Inferior parietal cortex (tissue), 1 donor: Measurements from ENCODE around the gene MYO7A.

ENCODE experiments used
- DNase-seq: peaks from one replicate; pipeline ENCODE4 v3.0.0-alpha.2; 2016; ENCODE audit errors: extremely low spot score

Gene MYO7A

DNA sequence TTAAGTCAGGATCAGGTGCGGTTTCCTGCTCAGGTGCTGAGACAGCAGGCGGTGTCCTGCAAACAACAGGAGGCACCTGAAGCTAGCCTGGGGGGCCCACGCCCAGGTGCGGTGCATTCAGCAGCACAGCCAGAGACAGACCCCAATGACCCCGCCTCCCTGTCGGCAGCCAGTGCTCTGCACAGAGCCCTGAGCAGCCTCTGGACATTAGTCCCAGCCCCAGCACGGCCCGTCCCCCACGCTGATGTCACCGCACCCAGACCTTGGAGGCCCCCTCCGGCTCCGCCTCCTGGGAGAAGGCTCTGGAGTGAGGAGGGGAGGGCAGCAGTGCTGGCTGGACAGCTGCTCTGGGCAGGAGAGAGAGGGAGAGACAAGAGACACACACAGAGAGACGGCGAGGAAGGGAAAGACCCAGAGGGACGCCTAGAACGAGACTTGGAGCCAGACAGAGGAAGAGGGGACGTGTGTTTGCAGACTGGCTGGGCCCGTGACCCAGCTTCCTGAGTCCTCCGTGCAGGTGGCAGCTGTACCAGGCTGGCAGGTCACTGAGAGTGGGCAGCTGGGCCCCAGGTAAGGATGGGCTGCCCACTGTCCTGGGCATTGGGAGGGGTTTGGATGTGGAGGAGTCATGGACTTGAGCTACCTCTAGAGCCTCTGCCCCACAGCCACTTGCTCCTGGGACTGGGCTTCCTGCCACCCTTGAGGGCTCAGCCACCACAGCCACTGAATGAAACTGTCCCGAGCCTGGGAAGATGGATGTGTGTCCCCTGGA, at the start of gene MYO7A:
MYO7A (plus strand) TSS at position 327 of the 772 bp plus-strand sequence. CDS start 2,389 bp downstream, outside the sequence.
- DNase-seq, result no peak

DNA sequence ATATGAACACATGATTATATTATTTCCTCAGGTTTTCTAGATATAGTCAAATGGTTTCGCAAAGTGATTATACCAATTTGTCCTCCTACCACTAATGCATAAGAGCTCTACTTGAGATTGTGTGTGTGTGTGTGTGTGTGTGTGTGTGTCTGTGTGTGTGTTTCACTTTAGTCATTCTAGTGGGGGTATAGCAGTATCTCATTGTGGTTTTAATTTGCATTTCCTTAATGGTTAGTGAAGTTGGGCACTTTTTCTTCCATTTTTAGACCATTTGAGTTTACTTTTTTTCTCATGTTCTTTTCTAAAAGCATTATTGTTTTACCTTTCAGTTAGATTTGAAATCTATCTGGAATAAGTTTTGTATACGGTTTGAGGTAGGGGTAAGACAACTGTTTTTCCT, 48.4 kb upstream of the MYO7A start:
- no peak for DNase-seq

DNA sequence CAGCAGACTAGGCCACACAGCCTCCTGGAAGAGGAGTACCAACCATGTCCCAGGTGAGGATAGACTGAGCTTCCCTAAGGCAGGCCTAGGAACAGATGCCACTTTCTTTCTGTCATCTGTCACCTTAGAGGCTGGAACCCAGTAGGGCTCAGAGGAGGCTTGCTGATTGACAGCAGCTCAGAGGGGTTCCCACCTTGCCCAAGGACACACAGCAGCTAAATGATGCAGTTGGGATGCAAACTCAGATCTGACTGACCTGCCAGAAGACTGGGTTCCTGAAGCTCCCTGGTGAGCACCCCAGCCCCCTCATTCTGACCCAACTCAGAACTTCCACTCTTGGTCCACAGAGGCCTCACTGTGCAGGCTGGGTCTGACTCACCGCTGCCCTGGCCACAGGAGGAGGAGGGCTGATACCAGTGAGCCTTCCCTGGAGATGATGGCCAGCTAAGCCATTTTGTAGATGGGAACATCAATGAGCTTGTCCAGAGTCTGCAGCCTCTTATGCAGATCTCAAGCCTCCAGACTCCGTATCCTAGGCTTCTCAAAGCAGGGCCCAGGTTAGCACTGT, 47.3 kb upstream of the MYO7A start:
- no peak for DNase-seq

DNA sequence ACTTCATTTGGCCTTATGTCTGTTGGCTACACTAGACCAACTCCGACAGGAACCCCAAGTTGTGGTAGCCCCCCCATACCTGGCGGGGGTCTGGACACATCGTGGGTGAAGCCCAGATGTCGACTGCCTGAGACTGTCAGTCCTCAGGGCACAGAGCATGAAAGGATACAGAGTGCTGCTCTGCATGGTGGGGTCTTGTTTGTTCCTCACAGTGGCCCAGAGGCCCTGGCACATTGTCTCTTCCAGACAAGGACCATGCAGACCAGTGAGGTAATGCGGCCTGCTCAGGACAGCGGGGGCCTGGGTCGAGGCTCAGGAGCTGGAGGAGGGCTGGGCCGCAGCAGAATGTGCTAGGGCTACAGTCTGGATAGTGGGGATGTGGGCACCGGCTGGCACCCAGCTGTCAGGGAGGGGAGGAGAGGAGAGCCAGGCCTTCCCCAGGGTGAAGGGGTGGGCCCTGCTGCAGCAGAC, 46.6 kb upstream of the MYO7A start:
- no peak for DNase-seq

DNA sequence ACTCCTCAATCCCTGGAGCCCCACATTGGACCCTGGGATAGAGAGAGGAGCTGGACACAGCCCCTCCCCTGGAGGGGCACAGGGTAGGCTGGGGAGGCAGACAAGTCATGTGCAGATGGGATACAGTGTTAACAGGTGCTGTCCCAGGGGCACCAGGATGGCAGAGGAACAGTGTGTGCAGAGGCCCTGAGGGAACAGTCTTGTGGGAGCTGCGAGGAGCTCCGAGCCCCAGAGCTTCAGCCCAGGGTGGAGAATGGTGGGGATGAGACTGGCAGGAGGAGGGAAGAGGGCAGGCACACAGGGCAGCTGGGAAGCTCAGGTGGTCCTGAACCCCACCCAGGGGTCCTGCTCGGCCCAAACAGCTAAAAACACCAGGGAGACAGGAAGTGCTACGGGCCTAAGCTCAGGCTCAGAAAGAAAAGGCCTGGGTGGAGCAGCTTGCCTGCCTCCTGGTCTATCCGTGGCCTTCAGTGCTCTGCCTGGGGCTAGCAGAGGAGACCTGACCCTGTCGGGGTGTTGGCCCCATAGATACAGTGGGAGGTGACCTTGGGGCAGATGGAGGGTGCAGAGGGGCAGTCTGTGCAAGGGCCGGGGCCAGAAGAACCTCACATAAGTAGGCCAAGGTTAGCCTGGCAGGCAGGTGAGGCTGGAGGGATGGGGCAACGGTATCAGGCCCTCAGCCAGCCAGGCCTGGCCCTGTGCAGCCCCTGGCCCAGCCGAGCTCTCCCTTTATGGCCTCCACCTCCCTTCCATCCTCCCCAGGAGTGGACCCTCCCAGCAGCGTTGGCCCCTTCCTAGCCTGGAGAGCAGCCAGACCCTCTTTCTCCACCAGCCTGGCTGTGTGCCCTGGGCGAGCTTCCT, 45.8 kb upstream of the MYO7A start:
- no peak for DNase-seq

DNA sequence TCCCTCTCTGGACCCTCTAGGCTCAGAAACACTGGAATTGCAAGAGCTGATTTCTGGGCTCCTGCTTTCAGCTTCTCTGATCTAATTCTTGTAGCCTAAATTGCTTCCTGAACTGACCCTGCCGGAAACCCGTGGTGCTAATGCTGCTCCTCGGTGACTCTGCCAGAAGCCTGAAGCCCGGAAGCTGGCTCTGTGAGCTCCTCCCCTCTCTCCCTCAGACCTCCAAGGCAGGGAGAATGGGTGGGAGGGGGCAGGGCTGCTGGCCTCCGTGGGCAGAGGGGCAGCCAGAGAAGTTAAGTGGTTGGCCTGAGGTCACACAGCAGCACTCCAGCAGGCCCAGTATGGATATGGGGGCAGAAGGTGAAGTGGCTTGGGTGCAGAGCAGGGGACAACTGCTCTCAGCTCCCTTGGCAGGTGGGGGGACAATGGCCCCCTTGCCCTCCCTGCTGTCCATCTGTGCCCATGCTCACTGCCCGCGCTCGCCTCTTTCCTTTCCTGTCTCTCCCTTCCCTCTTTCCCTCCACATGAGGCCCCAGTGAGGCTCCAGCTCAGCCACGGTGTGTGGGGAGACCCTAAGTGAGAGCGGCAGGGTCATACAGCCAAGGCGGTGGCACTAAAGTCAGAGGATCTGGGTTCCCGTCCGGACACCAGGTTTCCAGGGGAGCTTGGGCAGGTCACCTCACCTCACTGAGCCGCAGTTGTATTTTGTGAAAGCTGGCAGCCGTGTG, 45.0 kb upstream of the MYO7A start:
- no peak for DNase-seq

DNA sequence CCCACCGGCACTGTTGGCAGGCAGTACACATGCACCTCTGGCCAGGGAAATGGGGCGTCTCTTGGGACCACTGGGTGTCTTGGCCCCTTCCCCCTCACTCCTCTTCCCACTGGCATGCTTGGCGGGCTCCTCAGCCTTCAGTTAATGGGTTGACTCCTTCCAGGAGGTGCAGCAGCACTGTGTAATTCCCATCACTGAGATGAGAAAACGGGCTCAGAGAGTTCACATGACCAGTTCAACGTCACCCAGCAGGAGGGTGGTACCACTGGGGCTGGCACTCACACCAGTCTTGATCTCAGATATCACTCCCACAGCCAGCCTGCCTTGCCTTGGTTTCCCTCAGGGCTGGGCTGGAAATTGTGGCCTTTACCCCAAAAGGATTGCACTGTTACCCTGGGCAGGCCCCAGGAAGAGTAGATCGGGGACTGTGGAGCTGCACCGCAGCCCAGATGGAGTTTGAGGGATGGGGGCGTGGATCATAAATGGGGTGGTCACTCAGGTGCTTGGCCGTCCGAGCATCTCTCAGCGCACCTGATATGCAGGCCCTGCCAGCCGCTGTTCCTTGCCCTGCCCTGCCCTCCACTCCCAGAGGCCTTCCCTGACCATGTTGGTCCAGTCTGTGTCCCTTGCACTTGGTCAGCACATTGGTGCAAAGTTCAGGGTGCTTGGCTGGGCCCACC, 44.3 kb upstream of the MYO7A start:
- no peak for DNase-seq

DNA sequence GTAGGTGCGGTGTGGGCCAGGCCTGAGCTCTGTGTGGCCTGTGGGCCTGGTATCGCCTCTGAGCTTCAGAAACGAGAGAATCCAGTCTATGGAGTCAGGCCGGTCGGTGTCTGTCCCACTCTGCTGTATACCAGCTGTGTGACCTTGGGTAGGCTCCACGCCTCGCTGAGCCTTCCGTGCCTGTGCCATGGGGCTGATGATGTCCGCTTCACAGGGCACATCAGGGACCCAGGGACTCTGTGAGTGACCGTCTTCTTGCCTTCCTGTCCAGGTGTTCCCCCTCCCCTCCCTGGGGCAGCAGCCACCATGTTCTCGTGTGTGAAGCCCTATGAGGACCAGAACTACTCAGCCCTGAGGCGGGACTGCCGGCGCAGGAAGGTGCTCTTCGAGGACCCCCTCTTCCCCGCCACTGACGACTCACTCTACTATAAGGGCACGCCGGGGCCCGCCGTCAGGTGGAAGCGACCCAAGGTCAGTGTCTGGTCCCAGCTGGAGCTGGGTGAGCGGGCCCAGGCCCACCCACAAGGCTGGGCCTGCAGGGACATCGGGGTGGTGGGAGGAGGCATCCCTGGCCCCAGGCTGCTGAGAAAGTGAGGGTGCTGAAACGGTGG, 43.4 kb upstream of the MYO7A start:
- DNase-seq, result no peak

DNA sequence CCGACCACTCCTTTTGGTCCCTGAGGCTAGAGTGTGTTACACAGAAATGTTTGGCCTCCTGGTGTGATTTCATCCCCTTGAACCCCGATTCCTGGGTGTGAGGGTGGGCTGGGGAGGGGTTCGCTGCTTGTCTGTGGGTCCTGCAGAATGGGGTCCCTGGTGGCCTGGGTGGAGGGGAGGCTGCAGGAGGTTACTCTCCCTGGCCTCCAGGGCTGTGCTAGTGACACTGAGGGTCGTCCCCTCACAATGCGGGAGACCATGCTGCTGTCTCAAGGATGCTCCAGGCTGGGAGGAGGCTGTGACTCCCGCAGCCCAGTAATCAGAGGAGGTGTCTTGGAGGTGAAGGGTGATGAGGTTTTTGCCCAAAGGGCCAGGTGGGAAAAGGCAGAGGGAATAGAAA, 42.4 kb upstream of the MYO7A start:
- no peak for DNase-seq

DNA sequence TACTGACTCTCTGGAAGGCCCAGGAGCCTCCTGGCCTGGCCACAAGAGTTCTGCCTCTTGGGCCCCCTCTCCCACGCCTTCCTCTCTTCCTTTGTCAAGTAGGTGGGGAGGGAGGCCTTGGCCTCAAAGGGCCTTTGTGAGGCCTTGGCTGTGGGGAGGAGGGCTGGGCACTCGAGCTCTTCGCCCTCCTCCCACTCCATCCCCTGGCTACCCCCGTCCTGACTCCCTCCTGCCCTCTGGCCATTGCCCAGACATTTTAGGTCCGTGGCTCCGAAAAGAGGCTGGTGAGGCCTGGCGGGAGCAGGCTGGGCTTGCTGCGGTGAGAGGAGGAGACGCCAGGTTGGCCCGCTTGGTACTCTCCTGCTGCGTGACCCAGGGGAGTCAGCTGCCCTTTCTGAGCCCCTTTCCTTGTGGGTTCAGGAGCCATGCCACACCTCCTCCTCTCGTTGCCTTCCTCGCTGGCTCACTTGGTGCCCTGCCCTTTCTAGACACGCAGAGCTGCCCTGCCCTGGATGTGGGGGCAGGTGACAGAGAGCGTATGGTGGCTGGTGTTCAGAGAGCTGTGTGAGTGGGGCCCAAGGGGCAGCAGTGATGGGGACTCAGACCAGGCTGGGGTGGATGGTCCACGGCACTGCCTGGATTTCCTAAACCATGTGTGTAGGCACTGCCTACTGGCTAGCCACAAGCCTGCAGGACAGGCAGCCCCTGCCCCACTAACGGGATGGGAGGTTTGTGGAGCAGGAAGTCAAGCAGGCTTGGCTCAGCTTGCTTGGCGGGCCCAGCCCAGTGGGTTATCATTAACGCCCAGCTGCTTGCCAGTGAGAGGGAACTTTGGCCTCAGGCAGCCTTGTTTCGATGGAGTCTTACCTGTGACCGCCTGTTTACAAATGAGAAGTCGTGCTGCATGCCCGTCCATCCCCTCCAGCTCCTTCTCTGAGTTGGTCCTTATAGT, 41.2 kb upstream of the MYO7A start:
- DNase-seq, result no peak

DNA sequence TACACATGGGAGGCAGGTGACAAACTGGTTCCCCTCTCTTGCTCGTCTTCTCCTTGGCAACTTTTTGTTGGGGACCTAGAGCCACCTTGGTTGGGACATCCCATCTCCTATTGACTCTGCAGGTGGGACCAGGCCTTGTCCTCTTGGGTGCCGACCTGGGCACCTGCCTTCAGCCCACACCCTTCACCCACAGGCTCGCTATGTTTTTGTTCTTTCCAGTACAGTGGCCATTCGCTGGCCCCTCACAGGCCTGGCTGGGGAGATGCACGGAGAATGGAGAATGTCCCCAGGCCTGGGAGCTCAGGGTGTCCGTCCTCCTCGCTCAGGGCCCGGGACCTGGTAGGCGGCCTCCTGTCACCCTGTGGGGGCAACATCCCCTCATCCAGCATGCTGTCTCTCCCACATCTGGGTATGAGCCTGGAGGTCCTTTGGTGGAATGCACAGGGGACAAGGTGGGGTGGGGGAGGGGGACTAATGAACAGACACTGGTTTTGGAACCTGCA, 40.3 kb upstream of the MYO7A start:
- no peak for DNase-seq

DNA sequence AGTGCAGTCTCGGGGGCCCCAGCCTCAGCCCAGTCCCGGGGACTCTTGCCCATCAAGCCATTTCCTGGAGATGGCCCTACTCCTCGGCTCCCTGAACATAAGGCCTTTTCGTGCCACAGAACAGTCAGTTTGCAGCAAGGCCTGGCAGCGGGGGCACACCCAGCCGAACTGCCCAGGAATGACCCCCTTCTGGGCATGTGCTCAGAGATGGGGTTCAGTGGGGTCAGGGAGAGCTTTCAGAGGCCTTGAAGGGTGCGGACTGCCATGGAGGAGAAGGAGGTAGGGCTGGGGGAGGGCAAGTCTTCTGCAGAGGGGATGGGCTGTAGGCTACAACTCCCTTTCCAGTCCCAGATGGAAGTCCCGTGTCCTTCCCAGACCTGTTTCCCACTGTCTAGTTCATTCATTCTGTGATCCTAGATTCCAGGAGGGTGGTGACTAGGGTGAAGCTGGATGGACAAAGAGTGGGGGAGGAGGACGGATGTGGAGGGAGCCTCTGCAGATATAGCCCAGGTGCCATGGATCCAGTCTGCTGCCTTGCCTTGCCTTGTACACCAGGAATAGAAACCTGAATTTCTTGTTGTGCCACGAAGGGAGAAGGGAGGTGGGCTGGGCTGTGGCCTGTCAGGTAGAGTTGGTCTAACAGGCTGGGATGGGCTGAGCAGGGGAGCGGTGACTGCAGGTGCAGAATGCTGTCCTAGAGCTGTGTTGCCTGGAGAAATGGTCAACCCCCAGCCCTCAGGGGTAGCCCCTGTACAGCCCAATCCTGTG, 39.6 kb upstream of the MYO7A start:
- no peak for DNase-seq

DNA sequence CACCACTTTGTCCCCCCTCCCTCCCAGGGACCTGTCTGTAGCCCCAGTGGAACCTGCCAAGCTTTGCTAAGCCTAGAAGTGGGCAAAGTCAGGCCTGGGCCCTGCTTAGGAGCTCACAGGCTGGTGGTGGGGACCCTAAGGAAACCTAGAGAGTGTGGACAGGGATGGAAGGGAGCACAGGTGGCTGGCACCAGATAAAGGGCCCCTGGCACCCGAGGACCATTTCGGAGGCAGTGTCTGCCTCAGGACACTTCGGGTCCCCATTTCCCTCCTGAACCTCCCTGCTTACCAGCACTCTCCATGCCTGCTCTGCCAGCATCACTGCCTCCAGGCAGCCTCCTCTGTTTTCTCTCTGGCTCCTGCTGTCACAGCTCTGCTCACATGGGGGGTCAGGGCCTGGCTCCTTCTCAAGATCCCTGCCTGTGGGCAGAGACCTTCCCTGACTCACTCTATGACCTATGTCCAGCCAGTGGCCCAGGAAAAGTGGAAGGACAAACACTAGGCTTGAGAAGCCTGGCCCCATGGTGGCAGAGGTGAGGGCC, 39.0 kb upstream of the MYO7A start:
- no peak for DNase-seq

DNA sequence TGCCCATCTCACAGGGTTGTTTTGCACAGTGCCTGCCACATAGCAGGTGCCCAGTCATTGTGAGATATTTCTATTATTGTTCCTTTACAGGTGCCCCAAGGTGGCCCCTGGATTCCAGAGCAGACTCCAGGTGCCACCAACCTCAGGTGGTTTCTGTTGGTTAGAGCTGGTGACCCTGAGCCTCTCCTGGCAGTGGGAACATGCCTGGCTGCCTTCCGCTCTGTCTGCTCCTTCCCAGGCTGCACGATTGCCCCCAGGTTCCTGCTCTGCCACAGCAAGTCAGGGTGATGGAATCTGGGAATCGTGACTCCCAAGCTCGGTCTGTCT, 38.0 kb upstream of the MYO7A start:
- no peak for DNase-seq

DNA sequence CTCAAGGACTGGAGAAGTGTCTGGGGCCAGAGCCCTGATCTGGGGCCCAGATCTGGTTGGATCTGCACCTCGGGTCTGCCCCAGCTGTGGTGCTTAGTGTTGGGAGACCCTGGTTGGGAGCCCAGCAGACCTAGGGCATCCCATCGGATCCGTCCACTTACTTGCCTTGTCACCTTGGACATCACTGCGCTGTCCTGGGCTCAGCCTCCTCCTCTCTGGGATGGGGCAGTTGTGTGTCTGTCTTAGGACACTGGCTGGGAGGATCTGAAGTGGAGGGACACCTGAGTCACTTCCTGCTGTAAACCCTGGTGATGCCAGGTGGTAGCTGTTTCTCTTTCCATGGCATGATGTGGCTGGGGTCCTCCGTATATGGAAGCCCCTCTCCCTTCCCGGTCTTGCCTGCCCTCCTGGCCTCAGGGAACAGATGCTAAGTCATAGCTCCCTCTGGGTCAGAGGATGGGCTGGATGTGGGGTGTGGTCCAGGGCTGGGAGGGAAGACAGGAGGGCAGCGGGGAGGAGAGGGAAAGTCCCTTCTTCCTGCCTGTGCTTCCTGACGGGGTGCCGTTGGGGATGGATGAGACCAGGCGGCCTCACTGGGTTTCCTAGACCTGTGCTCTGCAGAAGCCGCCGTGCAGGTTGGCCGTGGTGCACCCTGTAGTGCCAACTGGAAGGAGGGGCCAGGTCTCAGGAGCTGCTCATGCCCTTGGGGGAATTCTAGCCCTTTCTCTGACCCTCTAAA, 37.5 kb upstream of the MYO7A start:
- no peak for DNase-seq

DNA sequence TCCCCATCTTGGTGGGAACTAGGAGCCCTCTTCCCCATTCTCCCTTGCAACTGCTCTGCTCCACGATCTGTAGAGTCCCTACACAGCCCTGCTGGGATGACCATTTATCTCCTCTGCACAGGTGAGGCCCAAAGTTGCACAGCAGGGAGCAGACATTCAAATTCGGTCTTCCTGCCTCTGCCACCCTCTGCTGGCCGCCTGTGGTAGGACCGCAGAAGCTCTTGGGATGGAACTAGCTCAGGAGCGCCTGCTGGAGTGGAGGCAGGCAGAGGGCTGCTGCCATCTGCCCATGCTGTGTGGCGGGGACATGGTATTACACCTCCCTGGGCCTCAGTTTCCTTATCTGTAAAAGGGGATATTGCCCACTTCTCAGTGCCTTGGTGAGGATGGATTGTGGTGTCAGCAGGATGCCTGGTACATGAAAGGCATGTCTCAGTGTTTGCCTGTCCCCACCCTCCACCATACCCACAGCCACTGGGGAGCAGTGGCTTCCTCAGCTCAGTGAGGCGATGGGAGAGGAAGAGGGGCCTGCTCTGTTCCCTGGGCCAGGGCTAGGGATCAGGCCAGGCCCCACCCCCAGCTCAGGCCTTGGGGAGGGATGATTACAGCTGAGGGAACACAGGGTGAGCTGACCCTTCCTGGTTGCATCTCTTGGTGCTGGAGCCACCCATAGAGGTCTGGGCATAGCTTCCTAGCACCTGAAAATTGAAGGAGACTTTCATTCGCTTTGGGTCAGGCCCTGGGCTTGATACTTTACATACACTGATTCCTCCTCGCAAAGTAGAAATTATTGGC, 36.7 kb upstream of the MYO7A start:
- DNase-seq, result peak; percentile 83

DNA sequence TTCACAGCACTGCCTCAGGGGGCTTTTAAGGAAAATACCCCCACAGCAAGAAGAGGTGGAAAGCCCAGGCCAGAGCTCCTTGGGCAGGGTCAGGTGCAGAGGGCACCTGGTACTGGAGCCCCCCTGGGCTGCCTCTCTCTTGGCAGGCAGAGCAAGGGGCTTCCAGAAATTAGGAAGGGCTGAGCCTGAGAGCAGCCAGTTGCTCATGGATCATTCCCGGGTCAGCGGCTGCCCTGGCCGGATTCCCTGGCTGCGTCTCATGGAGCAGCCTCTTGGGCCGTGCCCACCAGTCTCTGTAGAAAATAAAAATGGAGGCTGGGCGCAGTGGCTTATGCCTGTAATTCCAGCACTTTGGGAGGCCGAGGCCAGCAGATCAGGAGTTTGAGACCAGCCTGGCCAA, 35.7 kb upstream of the MYO7A start:
- DNase-seq, result no peak
